Sigmoid colon (tissue), 7 donors: ENCODE measurements around the gene LIN7B. TPM values are rescaled to one million over a fixed set of nuclear protein-coding genes. Genes with fewer than 3 reads are reported as not detected.
A peak's percentile ranks its signal among the peaks of the same experiment; 100 is the strongest.
"Not testable (repeated sequence)": the region's sequence is repeated elsewhere in the genome, so short reads cannot be mapped to it uniquely, and the experiment has no call there.

Experiments
- DNase-seq: peaks from one replicate; pipeline ENCODE4 v3.0.0-alpha.2; 2019
- H3K27ac ChIP-seq, 4 donors: fragments of 200-600 bp; sonication (generic); one replicate each; pipeline ENCODE4 v1.5.1; 2016 to 2019; ENCODE audit warnings: mild to moderate bottlenecking in 1 of 4
- H3K27me3 ChIP-seq, 3 donors: fragments of 200-600 bp; sonication (generic); one replicate each; pipeline ENCODE4 v1.5.1; 2019; ENCODE audit warnings: mild to moderate bottlenecking in 1 of 3
- H3K36me3 ChIP-seq, 4 donors: fragments of 200-600 bp; sonication (generic); one replicate each; pipeline ENCODE4 v1.5.1; 2016 to 2019
- H3K4me1 ChIP-seq, 4 donors: fragments of 200-600 bp; sonication (generic); one replicate each; pipeline ENCODE4 v1.5.1; 2017 to 2019
- H3K4me3 ChIP-seq, 4 donors: fragments of 200-600 bp; sonication (generic); one replicate each; pipeline ENCODE4 v1.5.1; 2017 to 2019; ENCODE audit warnings: mild to moderate bottlenecking in 2 of 4, moderate library complexity in 1 of 4
- H3K9me3 ChIP-seq, 4 donors: fragments of 200-600 bp in 3 of 4; sonication (generic) in 3 of 4; one replicate each; pipeline versions ENCODE4 v1.5.1 to v1.6.1; 2013 to 2019
- EP300 ChIP-seq, 4 donors: sonication (generic); formaldehyde crosslinking; IDR thresholded peaks; one replicate each; pipeline ENCODE4 v1.6.1; 2017; ENCODE audit warnings: antibody characterized with exemption in 4 of 4
- POLR2A ChIP-seq, 2 donors: fragments of 450-650 bp; IDR thresholded peaks; one replicate each; pipeline ENCODE4 v1.6.1; 2016; ENCODE audit warnings: antibody characterized with exemption in 2 of 2, mild to moderate bottlenecking in 2 of 2, moderate library complexity in 2 of 2
- POLR2AphosphoS5 ChIP-seq, 4 donors: sonication (generic); formaldehyde crosslinking; IDR thresholded peaks; one replicate each; pipeline ENCODE4 v1.6.1; 2017; ENCODE audit warnings: antibody characterized with exemption in 4 of 4
- WGBS, 2 donors: extraction: QIAGEN DNeasy Blood & Tissue Kit; methylation state at CpG; one replicate each; pipeline ENCODE4 v1.1.7; 2013; 5-methylcytosine and 5-hydroxymethylcytosine counted together
- intact Hi-C: fragments of 100-400 bp; cut with DNase I; formaldehyde crosslinking; loops from one replicate; pipeline ENCODE4 v1.15.1; 2023
- polyA plus RNA-seq, 3 donors: library from polyadenylated mRNA; stranded (reverse); fragments of 200-250 nt; gene quantifications; one replicate each; pipeline ENCODE4 v1.2.3, GENCODE V29; 2013
- total RNA-seq, 4 donors: library from RNA; depleted of rRNA; stranded (reverse); fragments of >200 nt; gene quantifications; one replicate each; pipeline ENCODE4 v1.1.0, GENCODE V29; 2016
- TF ChIP-seq, protein P1 (sequence below), 4 experiments: fragments of 450-650 bp in 3 of 4; fragments of 200-600 bp in 1 of 4; IDR thresholded peaks; one replicate each; pipeline ENCODE4 v1.5.1; 2016 to 2019; ENCODE audit warnings: antibody characterized with exemption in 4 of 4, mild to moderate bottlenecking in 3 of 4, moderate library complexity in 2 of 4
- donor health status: healthy with polysubstance abuse.
- donor health status: Bipolar disorder and iron deficiency.
- donor health status: healthy.

The LIN7B gene
- total and polyA plus RNA-seq, 7 donors = 9.9 to 28.8 (median 17.4) TPM

- 1% methylated on average over 85 of the region's 85 CpGs for WGBS, 2 donors
- no peak for TF ChIP-seq EP300 (IDR thresholded peaks at IDR 0.05)
- peak; percentile 41 to 69 (median 68) for TF ChIP-seq POLR2AphosphoS5 (IDR thresholded peaks at IDR 0.05)
- TF ChIP-seq POLR2A (IDR thresholded peaks at IDR 0.05) = peak; percentile 12 to 29
- TF ChIP-seq, protein P1, sequence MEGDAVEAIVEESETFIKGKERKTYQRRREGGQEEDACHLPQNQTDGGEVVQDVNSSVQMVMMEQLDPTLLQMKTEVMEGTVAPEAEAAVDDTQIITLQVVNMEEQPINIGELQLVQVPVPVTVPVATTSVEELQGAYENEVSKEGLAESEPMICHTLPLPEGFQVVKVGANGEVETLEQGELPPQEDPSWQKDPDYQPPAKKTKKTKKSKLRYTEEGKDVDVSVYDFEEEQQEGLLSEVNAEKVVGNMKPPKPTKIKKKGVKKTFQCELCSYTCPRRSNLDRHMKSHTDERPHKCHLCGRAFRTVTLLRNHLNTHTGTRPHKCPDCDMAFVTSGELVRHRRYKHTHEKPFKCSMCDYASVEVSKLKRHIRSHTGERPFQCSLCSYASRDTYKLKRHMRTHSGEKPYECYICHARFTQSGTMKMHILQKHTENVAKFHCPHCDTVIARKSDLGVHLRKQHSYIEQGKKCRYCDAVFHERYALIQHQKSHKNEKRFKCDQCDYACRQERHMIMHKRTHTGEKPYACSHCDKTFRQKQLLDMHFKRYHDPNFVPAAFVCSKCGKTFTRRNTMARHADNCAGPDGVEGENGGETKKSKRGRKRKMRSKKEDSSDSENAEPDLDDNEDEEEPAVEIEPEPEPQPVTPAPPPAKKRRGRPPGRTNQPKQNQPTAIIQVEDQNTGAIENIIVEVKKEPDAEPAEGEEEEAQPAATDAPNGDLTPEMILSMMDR (IDR thresholded peaks at IDR 0.05) = peak in 1 of 4 experiments; percentile 13
- peak within 1 kb of the TSS; percentile 33 to 69 (median 66) for H3K4me3 ChIP-seq
- intact Hi-C loops = no loop called here
- no peaks in the 10 kb centered on the region for H3K9me3 ChIP-seq
- no peaks in the 10 kb centered on the region for H3K27me3 ChIP-seq
- peak; percentile 97 for DNase-seq
- H3K4me1 ChIP-seq = peaks cover 0 to 36% (median 31%) of the 10 kb centered on the region in 4 donors
- H3K27ac ChIP-seq = peak within 1 kb of the TSS; percentile 91 to 96 (median 95)
- H3K36me3 ChIP-seq = no peaks in the 10 kb centered on the region
Observed at GRCh38 chr19:49118565-49119410, 4.6 kb downstream of the LIN7B start, which contains the start of gene C19orf73. Gene C19orf73 (minus strand): TSS chr19:49119143. CDS start chr19:49119022, 121 bp downstream.

GRCh38 chr19:49119411-49120324, 5.5 kb downstream of the LIN7B start, which contains the start of gene PPFIA3:
Gene PPFIA3 (plus strand): TSS chr19:49119544. CDS start chr19:49127874, 8,330 bp downstream.
- peak within 1 kb of the TSS; percentile 33 to 69 (median 66) for H3K4me3 ChIP-seq
- DNase-seq = peak; percentile 80

GRCh38 chr19:49120325-49120683, 6.1 kb downstream of the LIN7B start:
- peak overlapping the region in 1 of 4 donors; percentile 95 for H3K27ac ChIP-seq
- TF ChIP-seq, protein P1 (IDR thresholded peaks at IDR 0.05) = no peak
- TF ChIP-seq POLR2AphosphoS5 (IDR thresholded peaks at IDR 0.05) (no peak), POLR2A (IDR thresholded peaks at IDR 0.05) (no peak), EP300 (IDR thresholded peaks at IDR 0.05) (no peak)
- H3K4me3 ChIP-seq = peak overlapping the region in 2 of 4 donors; percentile 66 to 69
- DNase-seq = no peak
- 18 to 21% methylated on average over 16 of the region's 16 CpGs for WGBS, 2 donors
- H3K36me3 ChIP-seq = no peaks in the 10 kb centered on the region
- no peaks in the 10 kb centered on the region for H3K27me3 ChIP-seq
- no peaks in the 10 kb centered on the region for H3K9me3 ChIP-seq
- peaks cover 0 to 31% (median 26%) of the 10 kb centered on the region in 4 donors for H3K4me1 ChIP-seq
- intact Hi-C loops = no loop called here

More at GRCh38 chr19:49119411-49120324, 5.5 kb downstream of the LIN7B start, which contains the start of gene PPFIA3:
- H3K27ac ChIP-seq = peak within 1 kb of the TSS; percentile 91 to 96 (median 95)
- peaks cover 0 to 33% (median 28%) of the 10 kb centered on the region in 4 donors for H3K4me1 ChIP-seq
- WGBS, 2 donors = 1% methylated on average over 90 of the region's 90 CpGs
- TF ChIP-seq, protein P1 (IDR thresholded peaks at IDR 0.05) = no peak
- TF ChIP-seq POLR2AphosphoS5 (IDR thresholded peaks at IDR 0.05) = peak in 2 of 4 donors; percentile 32 to 40
- no peaks in the 10 kb centered on the region for H3K9me3 ChIP-seq
- H3K36me3 ChIP-seq = no peaks in the 10 kb centered on the region
- intact Hi-C loops = no loop called here
- H3K27me3 ChIP-seq = no peaks in the 10 kb centered on the region

- Histone ChIP-seq H3K9me3 (no peaks in the 10 kb centered on the region), H3K4me1 (peaks cover 0 to 31% (median 26%) of the 10 kb centered on the region in 4 donors), H3K4me3 (no peak overlapping the region), H3K27ac (no peak overlapping the region), H3K27me3 (no peaks in the 10 kb centered on the region), H3K36me3 (no peaks in the 10 kb centered on the region)
- no peak for DNase-seq
- intact Hi-C loops = no loop called here
- 90 to 96% methylated on average over 2 of the region's 2 CpGs for WGBS, 2 donors
- no peak for TF ChIP-seq POLR2A (IDR thresholded peaks at IDR 0.05)
- TF ChIP-seq EP300 (IDR thresholded peaks at IDR 0.05) = no peak
- TF ChIP-seq, protein P1 (IDR thresholded peaks at IDR 0.05) = no peak
Observed at GRCh38 chr19:49120868-49121267, 6.7 kb downstream of the LIN7B start.

DNA sequence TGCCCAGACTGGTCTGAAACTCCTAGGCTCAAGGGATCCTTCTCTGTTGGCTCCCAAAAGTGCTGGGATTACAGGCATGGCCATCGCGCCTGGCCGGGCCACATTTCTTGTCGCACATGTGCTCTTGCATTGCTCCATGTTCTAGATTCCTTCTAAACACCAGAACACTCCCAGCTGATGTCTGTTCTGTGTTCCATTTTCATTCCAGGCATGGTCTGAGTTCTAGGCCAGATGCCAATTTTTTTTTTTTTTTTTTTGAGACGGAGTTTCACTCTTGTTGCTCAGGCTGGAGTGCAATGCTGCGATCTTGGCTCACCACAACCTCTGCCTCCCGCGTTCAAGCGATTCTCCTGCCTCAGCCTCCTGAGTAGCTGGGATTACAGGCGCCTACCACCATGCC, 7.7 kb downstream of the LIN7B start:
- H3K27me3 ChIP-seq, DNase-seq, H3K9me3 ChIP-seq, H3K4me3 ChIP-seq, H3K36me3 ChIP-seq, intact Hi-C loops, H3K27ac ChIP-seq: not testable (repeated sequence)
- peaks cover 0 to 31% (median 26%) of the 10 kb centered on the region in 4 donors for H3K4me1 ChIP-seq
- WGBS, 2 donors = 78 to 89% methylated on average over 10 of the region's 10 CpGs

- H3K4me1 ChIP-seq = peaks cover 0 to 28% (median 23%) of the 10 kb centered on the region in 4 donors
- intact Hi-C loops = not testable (repeated sequence)
- 84 to 93% methylated on average over 11 of the region's 11 CpGs for WGBS, 2 donors
Observed at GRCh38 chr19:49123285-49123684, 9.1 kb downstream of the LIN7B start.

More at GRCh38 chr19:49123285-49123684, 9.1 kb downstream of the LIN7B start:
- DNase-seq, H3K36me3 ChIP-seq, H3K27ac ChIP-seq, H3K9me3 ChIP-seq, H3K27me3 ChIP-seq, H3K4me3 ChIP-seq: not testable (repeated sequence)
